HEK293 (cell line): ENCODE data around the gene CDC42SE2.

Source experiments
- CTCF ChIP-seq: fragments of 450-650 bp; formaldehyde crosslinking; IDR thresholded peaks from 2 replicates; pipeline ENCODE4 v1.5.1; 2016; ENCODE audit warnings: missing biosample characterization, missing genetic modification characterization
- PBX3 ChIP-seq: sonication (generic); formaldehyde crosslinking; IDR thresholded peaks from 2 replicates; pipeline ENCODE4 v1.8.1; 2022; ENCODE audit warnings: mild to moderate bottlenecking, moderate library complexity, missing genetic modification reagents
- TSHZ1 ChIP-seq: fragments of 450-650 bp; formaldehyde crosslinking; IDR thresholded peaks from 2 replicates; pipeline ENCODE4 v1.5.1; 2016; ENCODE audit warnings: missing biosample characterization, missing genetic modification characterization, borderline replicate concordance
- ZBTB7A ChIP-seq: fragments of 450-650 bp; formaldehyde crosslinking; IDR thresholded peaks from 2 replicates; pipeline ENCODE4 v1.5.1; 2016; ENCODE audit warnings: low read depth, missing biosample characterization, missing genetic modification characterization
- ZBTB8A ChIP-seq: fragments of 450-650 bp; formaldehyde crosslinking; IDR thresholded peaks from 2 replicates; pipeline ENCODE4 v1.5.1; 2016; ENCODE audit warnings: missing biosample characterization, missing genetic modification characterization
- ZEB2 ChIP-seq: fragments of 450-650 bp; formaldehyde crosslinking; IDR thresholded peaks from 2 replicates; pipeline ENCODE4 v1.5.1; 2016; ENCODE audit warnings: missing biosample characterization, missing genetic modification characterization
- ZNF292 ChIP-seq: fragments of 450-650 bp; formaldehyde crosslinking; IDR thresholded peaks from 2 replicates; pipeline ENCODE4 v1.5.1; 2016; ENCODE audit warnings: low read depth, missing biosample characterization, missing genetic modification characterization, borderline replicate concordance
- ZNF398 ChIP-seq: fragments of 450-650 bp; formaldehyde crosslinking; IDR thresholded peaks from 2 replicates; pipeline ENCODE4 v1.5.1; 2017; ENCODE audit warnings: missing biosample characterization, missing genetic modification characterization

- no peak for TF ChIP-seq ZBTB8A
- TF ChIP-seq ZNF398: no peak
- TF ChIP-seq ZNF292 (tag by site-specific recombination): no peak
- no peak for TF ChIP-seq ZEB2 (tag by site-specific recombination)
- TF ChIP-seq CTCF (tag by site-specific recombination): no peak
- no peak for TF ChIP-seq ZBTB7A
- no peak for TF ChIP-seq TSHZ1
- TF ChIP-seq PBX3: no peak
Measured at GRCh38 chr5:131258733-131259132, 5.1 kb upstream of the CDC42SE2 start.
